Measurements from ENCODE around the gene ABHD3. TPM values are rescaled to one million over a fixed set of nuclear protein-coding genes. Genes with fewer than 3 reads are reported as not detected.
"Not testable (repeated sequence)": the region's sequence is repeated elsewhere in the genome, so short reads cannot be mapped to it uniquely, and the experiment has no call there.

The ABHD3 gene
- total RNA-seq, 2 experiments from 2014 or later: 50.7 to 52.8 TPM

DNA sequence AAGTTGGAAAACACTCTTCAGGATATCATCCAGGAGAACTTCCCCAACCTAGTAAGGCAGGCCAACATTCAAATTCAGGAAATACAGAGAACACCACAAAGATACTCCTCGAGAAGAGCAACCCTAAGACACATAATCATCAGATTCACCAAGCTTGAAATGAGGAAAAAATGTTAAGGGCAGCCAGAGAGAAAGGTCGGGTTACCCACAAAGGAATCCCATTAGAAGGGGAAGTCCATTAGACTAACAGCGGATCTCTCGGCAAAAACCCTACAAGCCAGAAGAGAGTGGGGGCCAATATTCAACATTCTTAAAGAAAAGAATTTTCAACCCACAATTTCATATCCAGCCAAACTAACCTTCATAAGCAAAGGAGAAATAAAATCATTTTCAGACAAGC lies 32.4 kb upstream of the ABHD3 start:
- H3K9me3 Mint-ChIP-seq; H3K4me3 Mint-ChIP-seq; H3K4me1 Mint-ChIP-seq; ATAC-seq (ENCODE audit: low read depth); H3K27me3 Mint-ChIP-seq; DNase-seq; POLR2A ChIA-PET; H3K27ac Mint-ChIP-seq; H3K36me3 Mint-ChIP-seq: not testable (repeated sequence)

DNA sequence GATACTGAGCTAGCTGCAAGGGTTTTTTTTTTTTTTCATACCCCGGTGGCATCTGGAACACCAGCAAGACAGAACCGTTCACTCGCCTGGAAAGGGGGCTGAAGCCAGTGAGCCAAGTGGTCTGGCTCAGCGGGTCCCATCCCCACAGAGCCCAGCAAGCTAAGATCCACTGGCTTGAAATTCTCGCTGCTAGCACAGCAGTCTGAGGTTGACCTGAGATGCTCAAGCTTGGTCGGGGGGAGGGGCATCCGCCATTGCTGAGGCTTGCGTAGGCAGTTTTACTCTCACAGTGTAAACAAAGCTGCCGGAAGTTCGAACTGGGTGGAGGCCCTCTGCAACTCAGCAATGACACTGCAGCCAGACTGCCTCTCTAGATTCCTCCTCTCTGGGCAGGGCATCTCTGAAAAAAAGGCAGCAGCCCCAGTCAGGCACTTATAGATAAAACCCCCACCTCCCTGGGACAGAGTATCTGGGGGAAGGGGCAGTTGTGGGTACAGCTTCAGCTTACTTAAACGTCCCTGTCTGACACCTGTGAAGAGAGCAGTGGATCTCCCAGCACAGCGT lies 31.0 kb upstream of the ABHD3 start:
- Mint-ChIP-seq H3K36me3 (peaks cover 7% of the 10 kb centered on the region), H3K4me1 (peaks cover 6% of the 10 kb centered on the region), H3K9me3 (peaks cover 8% of the 10 kb centered on the region), H3K27ac (no peak overlapping the region), H3K4me3 (no peak overlapping the region), H3K27me3 (peaks cover 10% of the 10 kb centered on the region)
- no peak for DNase-seq
- POLR2A ChIA-PET: interaction anchor here (0.5 kb wide), 1 partner anchor 35 kb away, joined by 6 read pairs; no protein-coding TSS in a partner anchor
- ATAC-seq (ENCODE audit: low read depth): no peak

DNA sequence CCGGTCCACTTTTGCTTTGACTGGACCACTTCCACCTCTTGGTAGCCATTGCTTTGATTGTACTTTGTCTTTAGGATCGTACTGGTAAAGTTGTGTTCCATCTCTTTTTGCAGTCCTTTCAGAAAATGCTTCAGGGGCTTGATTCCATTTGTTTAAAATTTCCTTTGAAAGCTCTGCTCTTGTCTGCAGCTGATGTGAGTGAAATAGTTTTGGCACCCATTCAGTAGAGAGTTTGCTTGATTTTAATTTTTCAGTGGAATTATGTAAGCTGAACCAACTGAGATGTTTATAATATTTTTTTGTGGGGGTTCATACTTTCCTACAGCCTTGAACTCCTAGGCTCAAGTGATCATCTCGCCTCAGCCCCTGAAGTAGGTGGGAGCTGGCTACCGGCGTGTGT lies 28.4 kb upstream of the ABHD3 start:
- H3K4me1 Mint-ChIP-seq: no peaks in the 10 kb centered on the region
- H3K4me3 Mint-ChIP-seq: no peak overlapping the region
- POLR2A ChIA-PET: no interaction called here
- peaks cover 8% of the 10 kb centered on the region for H3K9me3 Mint-ChIP-seq
- ATAC-seq (ENCODE audit: low read depth) (no peak), DNase-seq (no peak)
- no peak overlapping the region for H3K27ac Mint-ChIP-seq
- H3K36me3 Mint-ChIP-seq: peaks cover 7% of the 10 kb centered on the region
- H3K27me3 Mint-ChIP-seq: peaks cover 6% of the 10 kb centered on the region

DNA sequence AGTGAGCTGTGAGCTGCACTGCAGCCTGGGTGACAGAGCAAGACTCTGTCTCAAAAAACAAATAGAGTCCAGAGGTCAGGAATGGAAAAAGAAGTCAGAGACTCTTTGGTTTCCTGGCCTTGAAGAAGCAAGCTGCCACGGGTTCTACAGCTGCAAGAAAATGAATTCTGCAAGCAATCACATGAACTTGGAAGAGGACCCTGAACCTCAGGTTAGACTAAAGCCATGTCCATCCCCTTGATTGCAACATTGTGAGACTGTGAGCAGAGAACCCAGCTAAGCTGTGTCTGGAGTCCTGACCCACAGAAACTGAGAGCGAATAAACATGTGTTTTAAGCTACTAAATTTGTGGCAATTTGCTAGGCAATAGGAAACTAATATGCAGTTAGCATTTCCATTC lies 23.1 kb upstream of the ABHD3 start:
- no peaks in the 10 kb centered on the region for H3K36me3 Mint-ChIP-seq
- no peak for DNase-seq
- no peaks in the 10 kb centered on the region for H3K27me3 Mint-ChIP-seq
- no peak overlapping the region for H3K27ac Mint-ChIP-seq
- no peaks in the 10 kb centered on the region for H3K9me3 Mint-ChIP-seq
- POLR2A ChIA-PET: no interaction called here
- ATAC-seq (ENCODE audit: low read depth): no peak
- no peak overlapping the region for H3K4me3 Mint-ChIP-seq
- H3K4me1 Mint-ChIP-seq: peaks cover 3% of the 10 kb centered on the region

DNA sequence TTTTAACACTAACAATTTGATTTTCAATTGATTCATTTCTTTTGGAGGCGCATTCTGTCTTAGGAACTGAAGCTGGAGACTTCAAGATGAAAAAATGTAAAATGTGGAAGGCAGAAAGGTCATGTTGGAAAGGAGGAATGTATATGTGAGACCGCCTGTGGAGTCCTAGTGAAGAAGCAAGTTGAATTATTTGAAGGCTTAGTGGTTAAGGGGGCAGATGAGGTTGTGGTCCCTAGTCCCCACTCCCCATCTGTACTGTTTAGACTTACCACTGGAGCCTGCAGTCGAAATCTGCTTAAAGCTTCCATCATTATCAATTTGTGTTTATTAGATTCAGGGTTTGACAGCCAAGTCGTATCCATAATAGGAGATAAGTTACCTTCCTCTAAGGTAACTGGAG lies 20.6 kb upstream of the ABHD3 start:
- H3K9me3 Mint-ChIP-seq: no peaks in the 10 kb centered on the region
- H3K27ac Mint-ChIP-seq: no peak overlapping the region
- ATAC-seq (ENCODE audit: low read depth) (no peak), DNase-seq (no peak)
- POLR2A ChIA-PET: no interaction called here
- H3K4me1 Mint-ChIP-seq: peaks cover 3% of the 10 kb centered on the region
- H3K4me3 Mint-ChIP-seq: no peak overlapping the region
- H3K36me3 Mint-ChIP-seq: no peaks in the 10 kb centered on the region
- peaks cover 2% of the 10 kb centered on the region for H3K27me3 Mint-ChIP-seq

DNA sequence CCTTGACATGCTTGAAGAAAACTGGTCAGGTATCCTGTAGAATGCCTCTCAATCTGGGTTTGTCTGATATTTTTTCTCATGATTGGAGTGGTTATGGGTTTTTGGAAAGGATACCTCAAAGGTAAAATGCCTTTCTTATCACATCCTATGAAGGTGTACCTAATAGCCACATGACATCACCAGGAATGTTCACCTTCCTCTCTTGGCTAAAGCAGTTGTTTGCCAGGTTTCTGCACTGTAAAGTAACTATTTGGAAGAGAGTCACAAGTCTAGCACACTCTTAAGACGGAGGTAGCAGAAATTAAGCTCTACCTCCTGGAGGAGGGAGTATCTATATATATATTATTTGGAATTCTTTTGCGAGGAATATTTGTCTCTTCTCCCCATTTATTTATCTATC lies 18.1 kb upstream of the ABHD3 start:
- ATAC-seq (ENCODE audit: low read depth) (no peak), DNase-seq (no peak)
- no peak overlapping the region for H3K27ac Mint-ChIP-seq
- POLR2A ChIA-PET: no interaction called here
- peaks cover 3% of the 10 kb centered on the region for H3K4me1 Mint-ChIP-seq
- H3K9me3 Mint-ChIP-seq: peaks cover 3% of the 10 kb centered on the region
- no peak overlapping the region for H3K4me3 Mint-ChIP-seq
- peaks cover 2% of the 10 kb centered on the region for H3K27me3 Mint-ChIP-seq
- H3K36me3 Mint-ChIP-seq: no peaks in the 10 kb centered on the region

DNA sequence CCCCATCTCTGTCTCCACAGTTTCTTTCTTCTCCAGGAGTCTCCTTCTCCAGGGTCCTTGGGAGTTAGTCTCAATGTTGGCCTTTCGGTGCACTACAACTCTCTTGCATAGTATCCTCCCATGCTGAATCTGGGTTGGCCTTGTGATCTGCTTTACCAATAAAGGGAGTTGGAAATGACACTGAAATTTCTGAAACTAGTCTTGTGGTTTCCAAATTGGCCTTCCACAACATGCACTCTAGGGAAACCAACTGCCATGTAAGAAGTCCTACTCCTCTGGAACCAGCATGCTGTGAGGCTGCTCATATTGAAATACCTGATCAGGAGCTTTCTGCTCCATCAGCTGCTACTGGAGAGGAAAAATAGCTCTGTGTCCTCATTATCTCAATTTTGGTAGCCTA lies 9.9 kb upstream of the ABHD3 start:
- H3K9me3 Mint-ChIP-seq: peaks cover 12% of the 10 kb centered on the region
- no peak overlapping the region for H3K4me3 Mint-ChIP-seq
- no peak for ATAC-seq (ENCODE audit: low read depth)
- H3K27me3 Mint-ChIP-seq: peaks cover 10% of the 10 kb centered on the region
- H3K36me3 Mint-ChIP-seq: peaks cover 12% of the 10 kb centered on the region
- peaks cover 6% of the 10 kb centered on the region for H3K4me1 Mint-ChIP-seq
- POLR2A ChIA-PET: interaction anchor here (0.9 kb wide), 1 partner anchor 26 kb away, joined by 3 read pairs; the partner anchor contains the start of gene MIB1
- DNase-seq: no peak
- no peak overlapping the region for H3K27ac Mint-ChIP-seq

DNA sequence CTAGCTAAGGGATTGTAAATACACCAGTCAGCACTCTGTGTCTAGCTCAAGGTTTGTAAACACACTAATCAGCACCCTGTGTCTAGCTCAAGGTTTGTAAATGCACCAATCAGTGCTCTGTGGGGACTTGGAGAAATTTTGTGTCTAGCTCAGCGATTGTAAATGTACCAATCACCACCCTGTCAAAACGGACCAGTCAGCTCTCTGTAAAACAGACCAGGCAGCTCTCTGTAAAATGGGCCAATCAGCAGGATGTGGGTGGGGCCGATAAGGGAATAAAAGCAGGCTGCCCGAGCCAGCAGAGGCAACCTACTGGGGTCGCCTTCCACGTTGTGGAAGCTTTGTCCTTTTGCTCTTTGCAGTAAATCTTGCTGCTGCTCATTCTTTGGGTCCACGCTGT lies 2.6 kb upstream of the ABHD3 start:
- POLR2A ChIA-PET: interaction anchor here (0.8 to 2.4 kb wide), 2 partner anchors 28 to 33 kb away, joined by 4 to 10 read pairs; partner anchors contain the start of gene MIB1

DNA sequence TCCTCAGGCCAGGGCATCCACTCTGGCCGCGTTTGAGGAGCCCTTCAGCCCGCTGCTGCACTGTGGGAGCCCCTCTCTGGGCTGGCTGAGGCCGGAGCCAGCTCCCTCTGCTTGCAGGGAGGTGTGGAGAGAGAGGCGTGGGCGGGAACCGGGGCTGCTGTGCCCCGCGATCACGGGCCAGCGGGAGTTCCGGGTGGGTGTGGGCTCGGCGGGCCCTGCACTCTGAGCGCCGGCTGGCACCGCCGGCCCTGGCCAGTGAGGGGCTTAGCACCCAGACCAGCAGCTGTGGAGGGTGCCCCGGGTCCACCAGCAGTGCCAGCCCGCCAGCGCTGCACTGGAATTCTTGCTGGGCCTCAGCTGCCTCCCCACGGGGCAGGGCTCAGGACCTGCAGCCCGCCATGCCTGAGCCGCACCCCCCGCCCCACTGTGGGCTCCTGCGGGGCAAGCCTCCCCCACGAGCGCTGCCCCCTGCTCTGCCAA lies 1.9 kb upstream of the ABHD3 start:
- POLR2A ChIA-PET: interaction anchor here (0.8 to 2.4 kb wide), 2 partner anchors 28 to 34 kb away, joined by 4 to 10 read pairs; partner anchors contain the start of gene MIB1
- DNase-seq: no peak
- no peaks in the 10 kb centered on the region for H3K9me3 Mint-ChIP-seq
- H3K4me3 Mint-ChIP-seq: no peak overlapping the region
- no peaks in the 10 kb centered on the region for H3K27me3 Mint-ChIP-seq
- ATAC-seq (ENCODE audit: low read depth): no peak
- H3K36me3 Mint-ChIP-seq: peaks cover 7% of the 10 kb centered on the region
- H3K27ac Mint-ChIP-seq: no peak overlapping the region
- H3K4me1 Mint-ChIP-seq: peaks cover 26% of the 10 kb centered on the region

More for the DNA sequence above, 2.6 kb upstream of the ABHD3 start:
- not testable (repeated sequence) for H3K4me3 Mint-ChIP-seq; H3K27me3 Mint-ChIP-seq; H3K9me3 Mint-ChIP-seq; H3K27ac Mint-ChIP-seq; ATAC-seq (ENCODE audit: low read depth); H3K36me3 Mint-ChIP-seq; DNase-seq
- peaks cover 24% of the 10 kb centered on the region for H3K4me1 Mint-ChIP-seq

DNA sequence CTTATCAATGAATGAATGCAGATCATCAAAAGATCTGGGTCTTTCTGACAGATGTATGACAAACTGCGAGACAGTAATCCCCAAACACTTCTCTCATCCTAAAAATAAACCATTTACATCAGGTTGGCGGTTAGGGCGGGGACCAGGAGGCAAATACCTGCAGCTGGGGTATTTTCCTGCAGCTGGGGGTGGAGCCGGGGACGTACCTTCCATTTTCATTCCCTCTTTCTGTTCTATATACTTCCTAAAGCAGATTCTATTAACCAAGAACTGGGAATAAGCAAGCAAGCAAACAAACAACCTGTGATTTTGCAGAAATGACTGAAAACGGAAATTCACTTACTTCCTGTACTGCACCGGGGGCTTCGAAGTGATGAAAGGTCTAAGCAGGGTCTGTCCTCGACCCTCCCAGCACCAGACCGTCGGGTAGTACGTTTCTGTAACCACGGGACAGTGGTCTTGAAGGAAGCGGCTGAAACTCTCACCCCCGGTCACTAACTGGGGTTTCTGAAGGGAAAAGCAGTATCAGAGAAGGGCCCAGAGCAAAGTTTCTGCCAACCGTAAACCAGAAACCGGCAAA lies 1.2 kb downstream of the ABHD3 start:
- ATAC-seq (ENCODE audit: low read depth) (no peak), DNase-seq (peak; percentile 29)
- Mint-ChIP-seq H3K9me3 (no peaks in the 10 kb centered on the region), H3K4me3 (peak overlapping the region; percentile 98), H3K27me3 (no peaks in the 10 kb centered on the region), H3K4me1 (peaks cover 23% of the 10 kb centered on the region), H3K27ac (peak overlapping the region; percentile 94), H3K36me3 (peaks cover 18% of the 10 kb centered on the region)
- POLR2A ChIA-PET: interaction anchor here (0.8 to 2.6 kb wide), 7 partner anchors 21 to 103 kb away, joined by 3 to 64 read pairs (median 10); partner anchors contain the start of genes ESCO1, MIB1 and SNRPD1

DNA sequence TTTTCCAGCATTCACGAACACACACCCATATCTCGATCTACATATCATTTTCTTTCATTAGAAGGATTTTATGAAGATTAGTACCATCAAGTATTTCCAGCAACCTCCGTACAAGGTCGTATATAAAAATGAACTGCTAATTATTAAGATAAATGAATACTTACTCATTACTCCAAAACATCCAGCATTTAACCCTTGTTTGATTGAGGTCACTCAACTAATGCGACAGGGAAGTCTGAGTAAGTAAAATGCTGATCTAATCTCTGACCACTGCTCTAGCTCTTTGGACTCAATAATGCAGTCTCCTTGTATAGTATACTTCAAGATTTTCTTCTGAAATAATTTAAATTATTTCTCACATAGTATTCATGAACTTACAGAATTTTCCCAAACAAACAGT lies 2.0 kb downstream of the ABHD3 start:
- H3K36me3 Mint-ChIP-seq: peaks cover 22% of the 10 kb centered on the region
- peak overlapping the region; percentile 6 for H3K27ac Mint-ChIP-seq
- no peaks in the 10 kb centered on the region for H3K9me3 Mint-ChIP-seq
- DNase-seq (no peak), ATAC-seq (ENCODE audit: low read depth) (no peak)
- peak overlapping the region; percentile 98 for H3K4me3 Mint-ChIP-seq
- POLR2A ChIA-PET: interaction anchor here (2.6 kb wide), 1 partner anchor 39 kb away, joined by 64 read pairs; the partner anchor contains the start of gene MIB1
- no peaks in the 10 kb centered on the region for H3K27me3 Mint-ChIP-seq
- peaks cover 23% of the 10 kb centered on the region for H3K4me1 Mint-ChIP-seq

DNA sequence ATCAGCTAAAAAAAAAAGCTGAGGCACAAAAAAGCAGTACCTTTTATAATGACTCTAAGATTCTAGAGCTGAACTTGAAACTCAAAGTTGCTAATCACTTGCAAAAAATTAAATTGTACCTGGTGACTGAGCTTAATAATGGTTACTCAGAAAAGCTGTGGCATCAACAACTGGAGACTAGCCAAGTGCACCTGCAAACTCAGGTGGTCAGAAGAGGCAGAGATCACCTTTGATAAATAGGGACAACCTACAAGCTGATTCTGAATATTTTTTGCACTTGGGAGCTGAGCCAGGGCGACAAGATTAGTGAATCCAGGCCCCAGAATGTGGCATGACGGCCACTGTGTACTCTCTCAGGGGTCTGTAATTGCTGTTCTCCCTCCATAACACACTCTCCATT lies 3.0 kb downstream of the ABHD3 start:
- POLR2A ChIA-PET: no interaction called here
- no peak for ATAC-seq (ENCODE audit: low read depth)
- no peak overlapping the region for H3K4me3 Mint-ChIP-seq
- no peaks in the 10 kb centered on the region for H3K27me3 Mint-ChIP-seq
- peaks cover 20% of the 10 kb centered on the region for H3K36me3 Mint-ChIP-seq
- no peaks in the 10 kb centered on the region for H3K9me3 Mint-ChIP-seq
- peaks cover 23% of the 10 kb centered on the region for H3K4me1 Mint-ChIP-seq
- H3K27ac Mint-ChIP-seq: no peak overlapping the region
- no peak for DNase-seq

DNA sequence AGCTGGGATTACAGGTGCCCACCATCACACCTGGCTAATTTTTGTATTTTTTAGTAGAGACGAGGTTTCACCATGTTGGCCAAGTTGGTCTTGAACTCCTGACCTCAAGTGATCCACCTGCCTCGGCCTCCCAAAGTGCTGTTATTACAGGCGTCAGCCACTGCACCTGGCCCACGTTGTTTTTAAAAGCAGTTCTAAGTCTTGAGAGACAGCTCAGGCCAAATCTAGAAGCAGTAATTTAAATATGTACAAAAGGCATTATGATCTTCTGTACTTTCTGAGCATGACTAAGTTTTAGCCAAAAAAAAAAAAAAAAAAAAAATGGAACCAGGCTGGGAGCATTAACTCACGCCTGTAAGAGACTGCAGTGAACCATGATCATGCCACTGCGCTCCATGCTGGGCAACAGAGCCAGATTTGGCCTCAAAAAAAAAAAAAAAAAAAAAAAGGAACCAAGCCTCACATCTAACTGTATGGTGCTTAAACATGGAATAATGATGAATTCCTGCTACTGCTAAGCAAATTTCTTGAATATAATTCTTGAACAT lies 4.0 kb downstream of the ABHD3 start:
- H3K4me1 Mint-ChIP-seq: peaks cover 20% of the 10 kb centered on the region
- H3K9me3 Mint-ChIP-seq: no peaks in the 10 kb centered on the region
- H3K4me3 Mint-ChIP-seq: no peak overlapping the region
- no peak for ATAC-seq (ENCODE audit: low read depth)
- H3K36me3 Mint-ChIP-seq: peaks cover 22% of the 10 kb centered on the region
- DNase-seq: no peak
- POLR2A ChIA-PET: interaction anchor here (0.7 kb wide), 1 partner anchor 35 kb away, joined by 6 read pairs; no protein-coding TSS in a partner anchor
- no peaks in the 10 kb centered on the region for H3K27me3 Mint-ChIP-seq
- H3K27ac Mint-ChIP-seq: no peak overlapping the region

DNA sequence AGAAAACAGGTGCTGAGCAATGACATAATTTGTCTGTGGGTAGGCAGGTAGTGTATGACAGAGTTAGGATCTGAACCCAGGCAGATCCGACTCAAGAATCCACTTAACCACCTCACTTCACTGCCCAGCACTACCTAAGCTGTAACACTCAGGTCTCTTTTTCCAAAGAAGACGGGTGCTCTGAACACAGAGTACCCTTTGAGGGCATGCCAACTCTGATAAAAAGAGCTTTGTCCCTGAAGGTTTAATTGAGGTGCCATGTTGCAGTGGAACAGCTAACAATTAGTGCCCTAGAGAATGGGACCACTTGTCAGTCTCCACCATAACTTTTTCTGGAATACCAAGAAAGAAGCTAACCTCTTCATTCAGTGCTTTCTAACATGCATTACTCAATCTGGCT lies 11.3 kb downstream of the ABHD3 start:
- H3K27me3 Mint-ChIP-seq: no peaks in the 10 kb centered on the region
- DNase-seq (no peak), ATAC-seq (ENCODE audit: low read depth) (no peak)
- peaks cover 6% of the 10 kb centered on the region for H3K4me1 Mint-ChIP-seq
- peaks cover 65% of the 10 kb centered on the region for H3K36me3 Mint-ChIP-seq
- H3K27ac Mint-ChIP-seq: no peak overlapping the region
- POLR2A ChIA-PET: interaction anchor here (1.0 kb wide), 1 partner anchor 93 kb away, joined by 3 read pairs; the partner anchor contains the start of gene ESCO1
- H3K4me3 Mint-ChIP-seq: no peak overlapping the region
- H3K9me3 Mint-ChIP-seq: peaks cover 8% of the 10 kb centered on the region

Measured in activated naive CD8-positive, alpha-beta T cell treated with anti-CD3 and anti-CD28 coated beads, Interleukin-2, amount 10 ng/mL, durations not matched to agents 7 days and 5 days (primary cell).